ENCODE measurements around the gene PLXNB3.

DNA sequence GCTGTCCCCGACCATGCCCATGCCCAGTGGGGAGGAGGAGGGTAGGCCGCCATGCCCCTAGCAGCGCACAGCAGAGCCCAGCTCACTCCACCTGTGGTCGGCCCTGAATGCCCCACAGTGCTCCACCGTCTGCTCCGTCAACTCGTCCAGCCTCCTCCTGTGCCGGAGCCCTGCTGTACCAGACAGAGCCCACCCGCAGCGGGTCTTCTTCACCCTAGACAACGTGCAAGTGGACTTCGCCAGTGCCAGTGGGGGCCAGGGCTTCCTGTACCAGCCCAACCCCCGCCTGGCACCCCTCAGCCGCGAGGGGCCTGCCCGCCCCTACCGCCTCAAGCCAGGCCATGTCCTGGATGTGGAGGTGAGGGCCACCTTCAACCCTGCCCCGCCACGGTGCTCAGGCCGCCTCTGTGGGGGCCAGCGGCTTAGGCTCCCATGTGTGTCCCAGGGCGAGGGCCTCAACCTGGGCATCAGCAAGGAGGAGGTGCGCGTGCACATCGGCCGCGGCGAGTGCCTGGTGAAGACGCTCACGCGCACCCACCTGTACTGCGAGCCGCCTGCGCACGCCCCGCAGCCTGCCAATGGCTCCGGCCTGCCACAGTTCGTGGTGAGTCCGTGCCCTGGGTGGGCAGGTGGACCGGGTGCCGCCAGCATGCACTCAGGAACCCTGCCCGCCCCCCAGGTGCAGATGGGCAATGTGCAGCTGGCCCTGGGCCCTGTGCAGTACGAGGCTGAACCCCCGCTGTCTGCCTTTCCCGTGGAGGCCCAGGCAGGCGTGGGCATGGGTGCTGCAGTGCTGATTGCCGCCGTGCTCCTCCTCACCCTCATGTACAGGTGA is 9.9 kb downstream of the PLXNB3 start:
- TF ChIP-seq, protein P1, sequence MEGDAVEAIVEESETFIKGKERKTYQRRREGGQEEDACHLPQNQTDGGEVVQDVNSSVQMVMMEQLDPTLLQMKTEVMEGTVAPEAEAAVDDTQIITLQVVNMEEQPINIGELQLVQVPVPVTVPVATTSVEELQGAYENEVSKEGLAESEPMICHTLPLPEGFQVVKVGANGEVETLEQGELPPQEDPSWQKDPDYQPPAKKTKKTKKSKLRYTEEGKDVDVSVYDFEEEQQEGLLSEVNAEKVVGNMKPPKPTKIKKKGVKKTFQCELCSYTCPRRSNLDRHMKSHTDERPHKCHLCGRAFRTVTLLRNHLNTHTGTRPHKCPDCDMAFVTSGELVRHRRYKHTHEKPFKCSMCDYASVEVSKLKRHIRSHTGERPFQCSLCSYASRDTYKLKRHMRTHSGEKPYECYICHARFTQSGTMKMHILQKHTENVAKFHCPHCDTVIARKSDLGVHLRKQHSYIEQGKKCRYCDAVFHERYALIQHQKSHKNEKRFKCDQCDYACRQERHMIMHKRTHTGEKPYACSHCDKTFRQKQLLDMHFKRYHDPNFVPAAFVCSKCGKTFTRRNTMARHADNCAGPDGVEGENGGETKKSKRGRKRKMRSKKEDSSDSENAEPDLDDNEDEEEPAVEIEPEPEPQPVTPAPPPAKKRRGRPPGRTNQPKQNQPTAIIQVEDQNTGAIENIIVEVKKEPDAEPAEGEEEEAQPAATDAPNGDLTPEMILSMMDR (conservative IDR thresholded peaks at IDR 0.05) = no peak
- no peak for TF ChIP-seq EZH2 (IDR thresholded peaks at IDR 0.05; ENCODE audit: low read depth)
